IMR-90 (cell line): ENCODE data around the gene USF1.

Source experiments
- CEBPB ChIP-seq: IDR thresholded peaks from 2 replicates; pipeline ENCODE4 v1.6.1; 2012; ENCODE audit warnings: low read depth, low read length, improper control_type of control experiment
- MAFK ChIP-seq: IDR thresholded peaks from 2 replicates; pipeline ENCODE4 v1.6.1; 2012; ENCODE audit warnings: low read depth, low read length, improper control_type of control experiment
- POLR2A ChIP-seq: IDR thresholded peaks from 2 replicates; pipeline ENCODE4 v1.6.1; 2012; ENCODE audit warnings: mild to moderate bottlenecking, low read depth, low read length
- TF ChIP-seq, protein P1 (sequence below): conservative IDR thresholded peaks from 2 replicates; pipeline ENCODE4 v1.5.1; 2012; ENCODE audit warnings: mild to moderate bottlenecking, low read depth, low read length, improper control_type of control experiment

GRCh38 chr1:161092621-161093028, 46.8 kb upstream of the USF1 start:
- TF ChIP-seq, protein P1, sequence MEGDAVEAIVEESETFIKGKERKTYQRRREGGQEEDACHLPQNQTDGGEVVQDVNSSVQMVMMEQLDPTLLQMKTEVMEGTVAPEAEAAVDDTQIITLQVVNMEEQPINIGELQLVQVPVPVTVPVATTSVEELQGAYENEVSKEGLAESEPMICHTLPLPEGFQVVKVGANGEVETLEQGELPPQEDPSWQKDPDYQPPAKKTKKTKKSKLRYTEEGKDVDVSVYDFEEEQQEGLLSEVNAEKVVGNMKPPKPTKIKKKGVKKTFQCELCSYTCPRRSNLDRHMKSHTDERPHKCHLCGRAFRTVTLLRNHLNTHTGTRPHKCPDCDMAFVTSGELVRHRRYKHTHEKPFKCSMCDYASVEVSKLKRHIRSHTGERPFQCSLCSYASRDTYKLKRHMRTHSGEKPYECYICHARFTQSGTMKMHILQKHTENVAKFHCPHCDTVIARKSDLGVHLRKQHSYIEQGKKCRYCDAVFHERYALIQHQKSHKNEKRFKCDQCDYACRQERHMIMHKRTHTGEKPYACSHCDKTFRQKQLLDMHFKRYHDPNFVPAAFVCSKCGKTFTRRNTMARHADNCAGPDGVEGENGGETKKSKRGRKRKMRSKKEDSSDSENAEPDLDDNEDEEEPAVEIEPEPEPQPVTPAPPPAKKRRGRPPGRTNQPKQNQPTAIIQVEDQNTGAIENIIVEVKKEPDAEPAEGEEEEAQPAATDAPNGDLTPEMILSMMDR: no peak
- TF ChIP-seq POLR2A (no peak), MAFK (no peak), CEBPB (no peak)
